SU-DHL-6 (cell line): ENCODE measurements around the gene ABCG1.

Source experiments
- EZH2phosphoT487 ChIP-seq: fragments of 200-600 bp; sonication (generic), shearing (Covaris generic); conservative IDR thresholded peaks from 2 replicates; pipeline ENCODE4 v1.6.1; 2018; ENCODE audit warnings: mild to moderate bottlenecking, antibody characterized with exemption, low read length, moderate library complexity, mixed read lengths
- TF ChIP-seq, protein P1 (sequence below): fragments of 200-600 bp; sonication (generic); IDR thresholded peaks from one replicate; pipeline ENCODE4 v1.5.1; 2017; ENCODE audit warnings: antibody characterized with exemption, mild to moderate bottlenecking, low read length, moderate library complexity; ENCODE audit not compliant: insufficient read depth, poor library complexity, severe bottlenecking

DNA sequence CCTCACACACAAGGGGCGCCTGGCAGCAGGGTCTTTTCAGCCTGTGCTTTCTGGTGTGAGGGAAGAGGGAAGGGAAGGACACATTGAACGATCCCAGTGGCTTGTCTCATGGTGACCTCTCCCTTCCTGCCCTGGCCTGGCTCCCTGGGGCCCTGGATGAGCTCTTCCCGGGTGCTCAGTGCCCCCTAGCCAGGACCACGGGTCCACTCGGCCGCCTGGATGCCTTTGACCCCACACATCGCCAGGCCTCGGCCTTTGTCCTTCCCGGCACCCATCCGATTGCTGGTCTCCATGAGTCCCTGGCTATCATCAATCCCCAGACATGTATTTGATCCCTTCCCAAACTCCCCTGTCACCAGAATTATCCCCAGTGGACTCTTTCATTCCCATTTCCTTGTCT, 102.3 kb downstream of the ABCG1 start:
- TF ChIP-seq, protein P1, sequence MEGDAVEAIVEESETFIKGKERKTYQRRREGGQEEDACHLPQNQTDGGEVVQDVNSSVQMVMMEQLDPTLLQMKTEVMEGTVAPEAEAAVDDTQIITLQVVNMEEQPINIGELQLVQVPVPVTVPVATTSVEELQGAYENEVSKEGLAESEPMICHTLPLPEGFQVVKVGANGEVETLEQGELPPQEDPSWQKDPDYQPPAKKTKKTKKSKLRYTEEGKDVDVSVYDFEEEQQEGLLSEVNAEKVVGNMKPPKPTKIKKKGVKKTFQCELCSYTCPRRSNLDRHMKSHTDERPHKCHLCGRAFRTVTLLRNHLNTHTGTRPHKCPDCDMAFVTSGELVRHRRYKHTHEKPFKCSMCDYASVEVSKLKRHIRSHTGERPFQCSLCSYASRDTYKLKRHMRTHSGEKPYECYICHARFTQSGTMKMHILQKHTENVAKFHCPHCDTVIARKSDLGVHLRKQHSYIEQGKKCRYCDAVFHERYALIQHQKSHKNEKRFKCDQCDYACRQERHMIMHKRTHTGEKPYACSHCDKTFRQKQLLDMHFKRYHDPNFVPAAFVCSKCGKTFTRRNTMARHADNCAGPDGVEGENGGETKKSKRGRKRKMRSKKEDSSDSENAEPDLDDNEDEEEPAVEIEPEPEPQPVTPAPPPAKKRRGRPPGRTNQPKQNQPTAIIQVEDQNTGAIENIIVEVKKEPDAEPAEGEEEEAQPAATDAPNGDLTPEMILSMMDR: no peak
- TF ChIP-seq EZH2phosphoT487: no peak
